Progenitor cell of endocrine pancreas (in vitro differentiated cells): ENCODE measurements around the gene DUS2. TPM values are rescaled to one million over a fixed set of nuclear protein-coding genes. Genes with fewer than 3 reads are reported as not detected.

Experiments
- DNase-seq: peaks from one replicate; pipeline ENCODE4 v3.0.0; 2021; ENCODE audit warnings: low spot score; ENCODE audit not compliant: unreplicated experiment
- H3K27ac Mint-ChIP-seq: 2 replicates; pipeline ENCODE4 v1.8.0; 2021; ENCODE audit warnings: mild to moderate bottlenecking, moderate library complexity, mixed read lengths
- H3K27me3 Mint-ChIP-seq: 2 replicates; pipeline ENCODE4 v1.8.0; 2021; ENCODE audit warnings: mixed read lengths
- H3K36me3 Mint-ChIP-seq: 2 replicates; pipeline ENCODE4 v1.8.0; 2022; ENCODE audit warnings: mixed read lengths; ENCODE audit not compliant: insufficient read depth
- H3K4me1 Mint-ChIP-seq: 2 replicates; pipeline ENCODE4 v1.8.0; 2021; ENCODE audit warnings: low read depth, mixed read lengths
- H3K4me3 Mint-ChIP-seq: 2 replicates; pipeline ENCODE4 v1.8.0; 2021; ENCODE audit warnings: low read depth, mild to moderate bottlenecking, moderate library complexity, mixed read lengths
- H3K9me3 Mint-ChIP-seq: 2 replicates; pipeline ENCODE4 v1.8.0; 2021; ENCODE audit warnings: low read depth, mixed read lengths
- total RNA-seq: library from RNA; stranded (reverse); gene quantifications from 2 replicates; pipeline ENCODE4 v1.2.1, GENCODE V29; 2021
- TF ChIP-seq, protein P1 (sequence below): fragments of 200-600 bp; sonication (generic); IDR thresholded peaks from one replicate; pipeline ENCODE4 v1.5.0; 2021; ENCODE audit warnings: antibody characterized with exemption, mild to moderate bottlenecking; ENCODE audit not compliant: unreplicated experiment

Gene DUS2
- total RNA-seq, 1 donor from 2014 or later: 18.8 TPM

DNA sequence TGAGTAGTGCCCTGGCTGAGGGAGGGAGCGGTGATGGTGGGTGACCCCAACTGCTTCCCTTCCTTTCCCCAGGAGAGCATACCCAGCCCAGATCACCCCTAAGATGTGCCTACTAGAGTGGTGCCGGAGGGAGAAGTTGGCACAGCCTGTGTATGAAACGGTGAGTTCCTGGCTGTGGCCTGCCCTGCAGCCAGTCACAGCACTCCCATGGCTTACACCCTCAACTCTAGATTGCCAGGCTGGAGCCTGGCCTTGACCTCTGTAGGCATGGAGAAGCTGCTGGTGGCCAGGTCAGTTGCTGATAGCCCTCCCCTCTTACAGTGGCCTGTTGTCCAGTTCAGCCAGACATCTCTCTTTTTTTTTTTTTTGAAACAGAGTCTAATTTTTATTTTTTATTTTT lies 53.5 kb downstream of the DUS2 start:
- TF ChIP-seq, protein P1, sequence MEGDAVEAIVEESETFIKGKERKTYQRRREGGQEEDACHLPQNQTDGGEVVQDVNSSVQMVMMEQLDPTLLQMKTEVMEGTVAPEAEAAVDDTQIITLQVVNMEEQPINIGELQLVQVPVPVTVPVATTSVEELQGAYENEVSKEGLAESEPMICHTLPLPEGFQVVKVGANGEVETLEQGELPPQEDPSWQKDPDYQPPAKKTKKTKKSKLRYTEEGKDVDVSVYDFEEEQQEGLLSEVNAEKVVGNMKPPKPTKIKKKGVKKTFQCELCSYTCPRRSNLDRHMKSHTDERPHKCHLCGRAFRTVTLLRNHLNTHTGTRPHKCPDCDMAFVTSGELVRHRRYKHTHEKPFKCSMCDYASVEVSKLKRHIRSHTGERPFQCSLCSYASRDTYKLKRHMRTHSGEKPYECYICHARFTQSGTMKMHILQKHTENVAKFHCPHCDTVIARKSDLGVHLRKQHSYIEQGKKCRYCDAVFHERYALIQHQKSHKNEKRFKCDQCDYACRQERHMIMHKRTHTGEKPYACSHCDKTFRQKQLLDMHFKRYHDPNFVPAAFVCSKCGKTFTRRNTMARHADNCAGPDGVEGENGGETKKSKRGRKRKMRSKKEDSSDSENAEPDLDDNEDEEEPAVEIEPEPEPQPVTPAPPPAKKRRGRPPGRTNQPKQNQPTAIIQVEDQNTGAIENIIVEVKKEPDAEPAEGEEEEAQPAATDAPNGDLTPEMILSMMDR: no peak
- peaks cover 5% of the 10 kb centered on the region for H3K4me1 Mint-ChIP-seq
- H3K27me3 Mint-ChIP-seq: no peaks in the 10 kb centered on the region
- H3K27ac Mint-ChIP-seq: no peak overlapping the region
- no peak overlapping the region for H3K4me3 Mint-ChIP-seq
- H3K36me3 Mint-ChIP-seq: peaks cover 15% of the 10 kb centered on the region
- no peak for DNase-seq
- no peaks in the 10 kb centered on the region for H3K9me3 Mint-ChIP-seq

DNA sequence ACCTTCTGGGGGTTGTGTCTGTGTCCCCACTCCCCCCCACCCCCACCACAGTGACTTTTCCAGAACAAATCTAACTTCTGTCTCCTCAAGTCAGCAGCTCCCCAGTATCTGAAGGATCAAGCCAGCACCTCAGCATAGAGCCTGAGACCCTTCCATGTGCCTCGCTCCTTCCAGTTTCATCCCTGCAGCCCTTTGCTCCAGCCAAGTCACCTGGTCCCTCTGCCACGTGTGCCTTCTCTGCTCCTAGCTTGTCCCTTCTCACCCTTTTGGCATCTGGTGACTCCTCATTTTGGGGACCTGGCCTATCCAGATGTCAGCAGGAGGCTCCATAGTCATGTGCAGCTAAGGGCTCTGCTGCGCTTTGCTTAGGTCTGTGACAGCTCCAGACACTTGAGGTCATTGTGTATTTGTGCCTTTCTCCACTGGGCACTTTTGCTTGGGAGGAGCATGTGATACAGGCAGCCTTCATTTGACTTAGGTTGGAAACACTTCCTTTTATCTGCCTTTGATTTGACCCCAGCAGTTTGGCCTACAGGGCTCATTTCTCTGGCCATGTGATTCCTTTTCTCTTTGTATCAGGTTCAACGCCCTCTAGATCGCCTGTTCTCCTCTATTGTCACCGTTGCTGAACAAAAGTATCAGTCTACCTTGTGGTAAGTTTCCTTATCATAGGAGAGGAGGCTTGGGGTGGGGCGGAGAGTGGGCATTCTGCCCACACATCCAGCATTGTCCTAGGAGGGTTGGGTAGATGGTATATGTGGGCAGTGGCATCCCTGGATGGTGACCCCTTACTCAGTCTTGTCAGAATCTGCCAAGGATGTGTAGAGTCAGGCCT lies 55.0 kb downstream of the DUS2 start:
- TF ChIP-seq, protein P1: no peak
- H3K4me1 Mint-ChIP-seq: peaks cover 5% of the 10 kb centered on the region
- H3K4me3 Mint-ChIP-seq: no peak overlapping the region
- DNase-seq: no peak
- H3K9me3 Mint-ChIP-seq: no peaks in the 10 kb centered on the region
- no peaks in the 10 kb centered on the region for H3K27me3 Mint-ChIP-seq
- peaks cover 12% of the 10 kb centered on the region for H3K36me3 Mint-ChIP-seq
- no peak overlapping the region for H3K27ac Mint-ChIP-seq

- Mint-ChIP-seq H3K9me3 (no peaks in the 10 kb centered on the region), H3K4me3 (no peak overlapping the region), H3K4me1 (peaks cover 11% of the 10 kb centered on the region), H3K27ac (no peak overlapping the region), H3K27me3 (no peaks in the 10 kb centered on the region), H3K36me3 (peaks cover 12% of the 10 kb centered on the region)
- no peak for DNase-seq
- TF ChIP-seq, protein P1: no peak
Measured at GRCh38 chr16:68078701-68079375, 55.8 kb downstream of the DUS2 start.

DNA sequence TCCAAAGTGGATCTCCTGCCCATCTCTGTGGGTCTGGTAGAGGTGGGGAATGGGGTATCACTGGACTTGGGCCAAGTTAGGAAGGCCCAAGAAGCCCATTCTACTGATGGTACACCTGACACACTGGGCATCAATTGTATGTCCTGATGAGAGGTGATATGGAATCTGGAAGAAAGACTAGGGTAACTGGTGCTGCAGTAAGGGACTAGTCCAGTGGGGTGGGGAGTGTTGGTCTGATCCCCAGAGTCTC lies 56.2 kb downstream of the DUS2 start:
- DNase-seq: no peak

GRCh38 chr16:68079626-68080344 lies 56.7 kb downstream of the DUS2 start:
- peak overlapping the region; percentile 1 for H3K4me3 Mint-ChIP-seq
- H3K27me3 Mint-ChIP-seq: no peaks in the 10 kb centered on the region
- H3K36me3 Mint-ChIP-seq: peaks cover 11% of the 10 kb centered on the region
- no peaks in the 10 kb centered on the region for H3K9me3 Mint-ChIP-seq
- peak overlapping the region; percentile 3 for H3K27ac Mint-ChIP-seq
- DNase-seq: no peak
- H3K4me1 Mint-ChIP-seq: peaks cover 13% of the 10 kb centered on the region
- TF ChIP-seq, protein P1: no peak

More for the DNA sequence above, 56.2 kb downstream of the DUS2 start:
- Mint-ChIP-seq H3K9me3 (no peaks in the 10 kb centered on the region), H3K27ac (no peak overlapping the region), H3K4me1 (peaks cover 13% of the 10 kb centered on the region), H3K36me3 (peaks cover 11% of the 10 kb centered on the region), H3K27me3 (no peaks in the 10 kb centered on the region), H3K4me3 (no peak overlapping the region)
- TF ChIP-seq, protein P1: no peak
